Brain microvascular endothelial cell (primary cell): ENCODE data around the gene POLR3GL.
A peak's percentile ranks its signal among the peaks of the same experiment; 100 is the strongest.

ENCODE experiments used
- DNase-seq: peaks from one replicate; pipeline ENCODE4 v3.0.0-alpha.2; 2020
- H3K27ac ChIP-seq: fragments of 250-450 bp; sonication (Bioruptor Pico); 2 replicates; pipeline ENCODE4 v1.5.1; 2020; ENCODE audit warnings: mild to moderate bottlenecking, moderate library complexity
- H3K27me3 ChIP-seq: fragments of 250-450 bp; sonication (Bioruptor Pico); replicated peaks from 2 replicates; pipeline ENCODE4 v1.5.1; 2020; ENCODE audit warnings: mild to moderate bottlenecking
- H3K36me3 ChIP-seq: fragments of 250-450 bp; sonication (Bioruptor Pico); replicated peaks from 2 replicates; pipeline ENCODE4 v1.5.1; 2020; ENCODE audit warnings: mild to moderate bottlenecking
- H3K4me3 ChIP-seq: 2 replicates; pipeline ENCODE4 v1.5.1; 2011; ENCODE audit warnings: low read depth, mild to moderate bottlenecking, control low read depth, low read length, moderate library complexity
- CTCF ChIP-seq: IDR thresholded peaks from 2 replicates; pipeline ENCODE4 v1.5.1; 2011; ENCODE audit warnings: low read depth, mild to moderate bottlenecking, moderate library complexity, low read length, control low read depth, inconsistent platforms; ENCODE audit errors: missing control alignments
- in situ Hi-C: cut with HindIII; loops from 2 replicates; pipeline ENCODE4 v1.10.0; 2017; ENCODE audit warnings: low sequenced_read_pairs, low pct_ligation_motif_present

POLR3GL gene

DNA sequence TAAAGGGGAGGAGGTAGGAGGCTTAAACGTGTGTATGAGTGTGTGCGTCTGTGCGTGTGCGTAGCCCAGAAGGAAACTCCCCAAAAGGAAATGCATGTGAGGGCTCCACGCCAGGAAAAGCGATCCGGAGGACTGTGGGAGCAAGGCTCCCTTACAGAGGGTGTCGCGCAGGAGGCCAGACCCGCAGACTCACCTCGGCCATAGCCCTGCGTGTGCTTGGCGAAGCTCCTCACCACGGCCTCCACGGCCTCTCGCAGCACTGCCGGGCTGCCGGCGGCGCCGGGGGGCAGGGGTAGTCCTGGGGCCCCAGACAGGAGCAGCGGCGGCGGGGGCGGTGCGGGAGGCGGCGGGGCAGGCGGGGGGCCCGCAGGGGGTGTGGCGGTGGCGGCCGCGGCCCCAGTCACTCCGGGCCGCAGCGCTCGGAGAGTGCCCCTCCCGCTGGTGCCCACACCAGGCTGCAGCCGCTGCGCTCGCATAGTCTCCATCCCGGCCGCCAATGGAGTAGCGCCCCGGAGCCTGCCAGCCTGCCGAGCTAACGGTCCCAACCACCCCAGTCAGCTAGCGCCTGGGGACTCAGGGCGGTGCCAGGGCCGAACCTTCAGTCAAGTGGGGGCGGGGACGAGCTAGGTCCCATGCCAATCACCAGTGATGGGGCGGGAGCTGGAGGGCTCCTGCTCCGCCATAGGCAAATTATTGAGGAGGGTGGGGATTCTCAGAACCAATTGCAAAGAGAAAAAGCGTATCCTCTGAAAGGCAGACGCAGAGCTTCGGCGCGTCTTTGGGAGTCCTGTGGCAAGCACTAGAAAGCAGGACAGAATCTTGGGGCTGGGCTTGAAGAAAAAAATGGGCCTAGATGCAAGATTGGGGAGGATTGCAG, 6.8 kb upstream of the POLR3GL start, which contains the start of gene LIX1L:
Gene LIX1L (minus strand): TSS at position 575 of the 877 bp plus-strand sequence. CDS start 90 bp downstream, at position 485.
- Histone ChIP-seq H3K36me3 (no peaks in the 10 kb centered on the region), H3K4me3 (peak within 1 kb of the TSS; percentile 79), H3K27ac (peak within 1 kb of the TSS; percentile 83), H3K27me3 (no peaks in the 10 kb centered on the region)
- DNase-seq = peak; percentile 96
- no peak for TF ChIP-seq CTCF
- in situ Hi-C loops = no loop called here

DNA sequence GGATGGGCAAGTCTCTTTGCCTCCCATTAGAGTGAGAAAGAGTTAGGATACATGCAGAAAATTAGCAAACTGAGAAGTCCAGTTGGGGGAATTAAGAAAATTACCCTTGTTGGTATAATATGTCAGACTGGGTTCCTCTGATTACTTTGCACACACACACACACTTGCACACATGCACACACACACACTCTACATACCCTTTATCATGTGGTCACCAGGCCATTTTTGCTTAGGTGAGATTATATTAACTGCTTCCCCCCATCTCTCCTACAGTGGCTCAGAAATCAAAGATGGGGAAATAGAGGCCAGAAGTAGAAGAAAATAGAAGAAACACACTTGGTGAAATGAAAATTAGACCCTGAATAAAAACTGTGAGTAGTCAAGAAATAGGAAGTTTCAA, 5.8 kb upstream of the POLR3GL start:
- Histone ChIP-seq H3K36me3 (no peaks in the 10 kb centered on the region), H3K4me3 (no peak overlapping the region), H3K27ac (no peak overlapping the region), H3K27me3 (no peaks in the 10 kb centered on the region)
- no peak for TF ChIP-seq CTCF
- DNase-seq = no peak
- in situ Hi-C loops = no loop called here

GRCh38 chr1:145959333-145959732, 5.2 kb upstream of the POLR3GL start:
- Histone ChIP-seq H3K36me3 (no peaks in the 10 kb centered on the region), H3K27me3 (no peaks in the 10 kb centered on the region), H3K27ac (no peak overlapping the region), H3K4me3 (no peak overlapping the region)
- DNase-seq = no peak
- in situ Hi-C loops = no loop called here
- TF ChIP-seq CTCF = no peak

- in situ Hi-C loops = no loop called here
- H3K27ac ChIP-seq = no peak overlapping the region
- TF ChIP-seq CTCF = no peak
- H3K4me3 ChIP-seq = peak overlapping the region; percentile 77
- no peaks in the 10 kb centered on the region for H3K36me3 ChIP-seq
- DNase-seq = no peak
- H3K27me3 ChIP-seq = no peaks in the 10 kb centered on the region
Measured at GRCh38 chr1:145959957-145960467, 4.5 kb upstream of the POLR3GL start.

DNA sequence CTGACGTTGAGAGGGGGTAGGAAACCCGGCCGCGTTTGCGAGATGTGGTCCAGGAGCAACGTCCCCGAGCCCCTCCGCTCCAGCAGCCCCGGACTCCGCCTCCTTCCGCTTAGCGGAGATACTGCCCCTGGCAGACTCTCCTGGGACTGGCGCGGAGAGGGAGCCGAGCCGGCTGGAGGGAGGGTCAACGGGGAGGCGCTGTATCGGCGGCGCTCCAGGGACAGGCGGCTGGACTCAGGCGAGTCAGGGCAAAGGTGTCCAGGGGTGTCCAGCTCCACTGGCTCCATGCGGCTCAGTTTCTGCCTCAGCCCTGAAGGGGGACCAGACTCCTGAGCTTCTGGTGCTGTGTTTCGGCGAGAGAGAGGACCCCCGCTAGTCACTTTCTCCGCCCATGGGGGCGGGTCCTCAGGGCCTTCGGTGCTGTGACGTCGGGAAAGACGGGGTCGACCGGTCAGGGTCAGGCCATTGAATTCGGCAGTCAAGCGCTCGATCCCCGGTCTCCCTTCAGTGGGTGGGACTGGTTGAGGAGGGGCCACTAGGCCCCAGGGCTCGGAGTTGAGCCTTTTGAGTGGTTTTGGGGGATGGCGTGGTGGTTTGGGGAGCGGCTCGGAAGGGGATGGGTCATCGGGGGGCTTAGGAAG, 3.9 kb upstream of the POLR3GL start:
- H3K27ac ChIP-seq = no peak overlapping the region
- H3K36me3 ChIP-seq = no peaks in the 10 kb centered on the region
- peak overlapping the region; percentile 77 for H3K4me3 ChIP-seq
- in situ Hi-C loops = no loop called here
- peak; percentile 35 for TF ChIP-seq CTCF
- no peak for DNase-seq
- H3K27me3 ChIP-seq = no peaks in the 10 kb centered on the region
